ENCODE measurements around the gene LPA.
A peak's percentile ranks its signal among the peaks of the same experiment; 100 is the strongest.
"Not testable (repeated sequence)": the region's sequence is repeated elsewhere in the genome, so short reads cannot be mapped to it uniquely, and the experiment has no call there.

LPA gene

GRCh38 chr6:160667639-160668481, 3.8 kb upstream of the LPA start:
- no peak for DNase-seq (ENCODE audit: low spot score)

- DNase-seq (ENCODE audit: low spot score): no peak
Observed at GRCh38 chr6:160662842-160663241, 1.2 kb downstream of the LPA start.

GRCh38 chr6:160662429-160662828, 1.6 kb downstream of the LPA start:
- no peak for DNase-seq (ENCODE audit: low spot score)

GRCh38 chr6:160661216-160661615, 2.9 kb downstream of the LPA start:
- DNase-seq (ENCODE audit: low spot score): no peak

GRCh38 chr6:160659562-160659961, 4.5 kb downstream of the LPA start:
- DNase-seq (ENCODE audit: low spot score): no peak

- DNase-seq (ENCODE audit: low spot score): no peak
Observed at GRCh38 chr6:160634706-160635105, 29.4 kb downstream of the LPA start.

GRCh38 chr6:160595838-160596832, 67.9 kb downstream of the LPA start:
- DNase-seq (ENCODE audit: low spot score): no peak

- DNase-seq (ENCODE audit: low spot score): not testable (repeated sequence)
Observed at GRCh38 chr6:160595297-160595696, 68.8 kb downstream of the LPA start.

- DNase-seq (ENCODE audit: low spot score): no peak
Observed at GRCh38 chr6:160586374-160586773, 77.7 kb downstream of the LPA start.

- DNase-seq (ENCODE audit: low spot score): no peak
Observed at GRCh38 chr6:160583794-160584193, 80.3 kb downstream of the LPA start.

- no peak for DNase-seq (ENCODE audit: low spot score)
Observed at GRCh38 chr6:160581406-160581805, 82.7 kb downstream of the LPA start.

GRCh38 chr6:160578515-160578914, 85.6 kb downstream of the LPA start:
- DNase-seq (ENCODE audit: low spot score): not testable (repeated sequence)

- DNase-seq (ENCODE audit: low spot score): no peak
Observed at GRCh38 chr6:160573943-160574342, 90.1 kb downstream of the LPA start.

GRCh38 chr6:160571201-160571600, 92.9 kb downstream of the LPA start:
- DNase-seq (ENCODE audit: low spot score): not testable (repeated sequence)

GRCh38 chr6:160544802-160545201, 119.3 kb downstream of the LPA start:
- DNase-seq (ENCODE audit: low spot score): no peak

- no peak for DNase-seq (ENCODE audit: low spot score)
Observed at GRCh38 chr6:160535270-160535669, 128.8 kb downstream of the LPA start.

GRCh38 chr6:160534050-160534696, 129.9 kb downstream of the LPA start:
- peak; percentile 45 for DNase-seq (ENCODE audit: low spot score)

- no peak for DNase-seq (ENCODE audit: low spot score)
Observed at GRCh38 chr6:160532315-160532714, 131.8 kb downstream of the LPA start.

- DNase-seq (ENCODE audit: low spot score): no peak
Observed at GRCh38 chr6:160531826-160532225, 132.2 kb downstream of the LPA start.

- DNase-seq (ENCODE audit: low spot score): not testable (repeated sequence)
Observed at GRCh38 chr6:160529524-160529923, 134.6 kb downstream of the LPA start.

GRCh38 chr6:160523223-160523622, 140.9 kb downstream of the LPA start:
- DNase-seq (ENCODE audit: low spot score): no peak
